Osteoblast (primary cell): ENCODE data around the gene TOMM7. TPM values are rescaled to one million over a fixed set of nuclear protein-coding genes. Genes with fewer than 3 reads are reported as not detected.

ENCODE experiments used
- DNase-seq: peaks from one replicate; pipeline ENCODE4 v3.0.0; 2011; ENCODE audit warnings: low spot score, mixed read lengths; ENCODE audit not compliant: insufficient read length; ENCODE audit errors: missing footprints
- H2AFZ ChIP-seq: 2 replicates; pipeline ENCODE4 v1.6.0; 2011; ENCODE audit warnings: mild to moderate bottlenecking, low read length
- H3K27ac ChIP-seq: 2 replicates; pipeline ENCODE4 v1.5.1; 2011; ENCODE audit warnings: mild to moderate bottlenecking, low read depth, low read length, moderate library complexity
- H3K27me3 ChIP-seq: 2 replicates; pipeline ENCODE4 v1.6.0; 2012; ENCODE audit warnings: mild to moderate bottlenecking, control low read depth, inconsistent platforms, low read length, moderate library complexity; ENCODE audit not compliant: insufficient read depth
- H3K36me3 ChIP-seq: 2 replicates; pipeline ENCODE4 v1.5.1; 2011; ENCODE audit warnings: mild to moderate bottlenecking, low read length, control low read depth, moderate library complexity; ENCODE audit not compliant: insufficient read depth
- H3K4me1 ChIP-seq: 2 replicates; pipeline ENCODE4 v1.5.1; 2011; ENCODE audit warnings: mild to moderate bottlenecking, low read length, control low read depth, moderate library complexity; ENCODE audit not compliant: insufficient read depth
- H3K4me2 ChIP-seq: 2 replicates; pipeline ENCODE4 v1.6.0; 2011; ENCODE audit warnings: mild to moderate bottlenecking, low read length; ENCODE audit not compliant: insufficient read depth
- H3K4me3 ChIP-seq: fragments of 200-600 bp; sonication (generic); 3 replicates; pipeline ENCODE4 v1.5.1; 2012; ENCODE audit warnings: mild to moderate bottlenecking, low read length, inconsistent platforms; ENCODE audit not compliant: insufficient read depth
- H3K79me2 ChIP-seq: 2 replicates; pipeline ENCODE4 v1.6.0; 2012; ENCODE audit warnings: mild to moderate bottlenecking, low read length, control low read depth, inconsistent platforms; ENCODE audit not compliant: insufficient read depth
- H3K9me3 ChIP-seq: 2 replicates; pipeline ENCODE4 v1.5.1; 2011; ENCODE audit warnings: low read depth, low read length, control low read depth
- H4K20me1 ChIP-seq: 2 replicates; pipeline ENCODE4 v1.6.0; 2012; ENCODE audit warnings: mild to moderate bottlenecking, low read length, control low read depth; ENCODE audit not compliant: insufficient read depth
- CTCF ChIP-seq: IDR thresholded peaks from 2 replicates; pipeline ENCODE4 v1.5.1; 2011; ENCODE audit warnings: mild to moderate bottlenecking, low read depth, low read length, moderate library complexity; ENCODE audit errors: extremely low read depth
- total RNA-seq: library from RNA; depleted of rRNA; stranded (reverse); fragments of >200 nt; gene quantifications from 2 replicates; pipeline ENCODE4 v1.2.3, GENCODE V29; 2012

TOMM7 gene
- total RNA-seq, 1 donor, result 144 TPM

- Histone ChIP-seq H3K27ac (no peak overlapping the region), H2AFZ (no peak overlapping the region), H3K36me3 (no peaks in the 10 kb centered on the region), H4K20me1 (no peaks in the 10 kb centered on the region), H3K27me3 (no peaks in the 10 kb centered on the region), H3K4me3 (no peak overlapping the region), H3K4me1 (peaks cover 3% of the 10 kb centered on the region), H3K79me2 (peaks cover 1% of the 10 kb centered on the region), H3K9me3 (no peaks in the 10 kb centered on the region), H3K4me2 (no peak overlapping the region)
- no peak for DNase-seq
- TF ChIP-seq CTCF, result no peak
Measured at GRCh38 chr7:22827563-22827962, 4.9 kb upstream of the TOMM7 start.

GRCh38 chr7:22826593-22826992, 3.9 kb upstream of the TOMM7 start:
- H3K4me2 ChIP-seq, result no peak overlapping the region
- DNase-seq, result no peak
- peaks cover 11% of the 10 kb centered on the region for H3K79me2 ChIP-seq
- H3K27me3 ChIP-seq, result no peaks in the 10 kb centered on the region
- H3K9me3 ChIP-seq, result no peaks in the 10 kb centered on the region
- no peaks in the 10 kb centered on the region for H4K20me1 ChIP-seq
- H3K36me3 ChIP-seq, result no peaks in the 10 kb centered on the region
- no peak overlapping the region for H3K4me3 ChIP-seq
- no peak overlapping the region for H3K27ac ChIP-seq
- peaks cover 3% of the 10 kb centered on the region for H3K4me1 ChIP-seq
- H2AFZ ChIP-seq, result no peak overlapping the region
- TF ChIP-seq CTCF, result no peak

GRCh38 chr7:22824760-22825159, 2.1 kb upstream of the TOMM7 start:
- DNase-seq, result no peak
- no peak for TF ChIP-seq CTCF
- Histone ChIP-seq H3K4me2 (no peak overlapping the region), H3K4me3 (no peak overlapping the region), H3K79me2 (peaks cover 28% of the 10 kb centered on the region), H2AFZ (no peak overlapping the region), H4K20me1 (peaks cover 5% of the 10 kb centered on the region), H3K27me3 (no peaks in the 10 kb centered on the region), H3K27ac (no peak overlapping the region), H3K4me1 (peaks cover 20% of the 10 kb centered on the region), H3K9me3 (no peaks in the 10 kb centered on the region), H3K36me3 (peaks cover 5% of the 10 kb centered on the region)

- H3K4me1 ChIP-seq, result peaks cover 21% of the 10 kb centered on the region
- peak overlapping the region; percentile 79 for H3K4me3 ChIP-seq
- peaks cover 8% of the 10 kb centered on the region for H3K36me3 ChIP-seq
- H2AFZ ChIP-seq, result peak overlapping the region; percentile 96
- peaks cover 5% of the 10 kb centered on the region for H4K20me1 ChIP-seq
- TF ChIP-seq CTCF, result no peak
- no peak for DNase-seq
- H3K27me3 ChIP-seq, result no peaks in the 10 kb centered on the region
- peak overlapping the region; percentile 90 for H3K27ac ChIP-seq
- H3K9me3 ChIP-seq, result no peaks in the 10 kb centered on the region
- H3K79me2 ChIP-seq, result peaks cover 40% of the 10 kb centered on the region
- H3K4me2 ChIP-seq, result peak overlapping the region; percentile 89
Measured at GRCh38 chr7:22823142-22823497, 471 bp upstream of the TOMM7 start.
